Uterus (tissue), 2 donors: ENCODE data around the gene GALNT15.

ENCODE experiments used
- CTCF ChIP-seq, 4 experiments: fragments of 200-600 bp in 2 of 4; fragments of 450-650 bp in 2 of 4; sonication (generic) in 2 of 4; IDR thresholded peaks; one replicate each; pipeline ENCODE4 v1.5.1; 2016 to 2019; ENCODE audit warnings: antibody characterized with exemption in 4 of 4, mild to moderate bottlenecking in 2 of 4, moderate library complexity in 1 of 4
- POLR2A ChIP-seq, 2 donors: fragments of 450-650 bp; IDR thresholded peaks; one replicate each; pipeline ENCODE4 v1.6.1; 2016; ENCODE audit warnings: antibody characterized with exemption in 2 of 2, mild to moderate bottlenecking in 1 of 2, moderate library complexity in 1 of 2

GRCh38 chr3:16266714-16267113 is 92.2 kb downstream of the GALNT15 start:
- TF ChIP-seq CTCF (IDR thresholded peaks at IDR 0.05) (no peak), POLR2A (IDR thresholded peaks at IDR 0.05) (no peak)
